ENCODE data around the gene ENPP4.

DNA sequence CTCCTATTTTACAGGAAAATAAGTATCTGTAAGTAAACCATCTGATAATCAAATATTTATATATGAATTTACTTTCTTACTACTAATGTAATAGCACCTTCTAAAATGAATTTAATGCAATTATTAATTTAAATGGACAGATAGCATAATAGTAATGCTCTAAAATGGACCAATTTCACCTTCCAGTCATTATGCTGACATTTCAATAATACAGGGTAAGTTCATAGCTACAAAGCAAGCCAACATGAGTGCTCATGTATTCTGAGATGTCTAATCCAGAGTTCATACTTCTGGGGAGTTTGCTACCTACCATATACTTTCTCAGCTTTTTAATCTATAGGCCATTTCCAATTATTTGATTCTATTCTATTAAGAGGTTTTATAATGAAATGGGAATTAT lies 29.4 kb downstream of the ENPP4 start:
- TF ChIP-seq, protein P1, sequence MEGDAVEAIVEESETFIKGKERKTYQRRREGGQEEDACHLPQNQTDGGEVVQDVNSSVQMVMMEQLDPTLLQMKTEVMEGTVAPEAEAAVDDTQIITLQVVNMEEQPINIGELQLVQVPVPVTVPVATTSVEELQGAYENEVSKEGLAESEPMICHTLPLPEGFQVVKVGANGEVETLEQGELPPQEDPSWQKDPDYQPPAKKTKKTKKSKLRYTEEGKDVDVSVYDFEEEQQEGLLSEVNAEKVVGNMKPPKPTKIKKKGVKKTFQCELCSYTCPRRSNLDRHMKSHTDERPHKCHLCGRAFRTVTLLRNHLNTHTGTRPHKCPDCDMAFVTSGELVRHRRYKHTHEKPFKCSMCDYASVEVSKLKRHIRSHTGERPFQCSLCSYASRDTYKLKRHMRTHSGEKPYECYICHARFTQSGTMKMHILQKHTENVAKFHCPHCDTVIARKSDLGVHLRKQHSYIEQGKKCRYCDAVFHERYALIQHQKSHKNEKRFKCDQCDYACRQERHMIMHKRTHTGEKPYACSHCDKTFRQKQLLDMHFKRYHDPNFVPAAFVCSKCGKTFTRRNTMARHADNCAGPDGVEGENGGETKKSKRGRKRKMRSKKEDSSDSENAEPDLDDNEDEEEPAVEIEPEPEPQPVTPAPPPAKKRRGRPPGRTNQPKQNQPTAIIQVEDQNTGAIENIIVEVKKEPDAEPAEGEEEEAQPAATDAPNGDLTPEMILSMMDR (conservative IDR thresholded peaks at IDR 0.05; ENCODE audit: low read length): no peak
- no peak for TF ChIP-seq EZH2phosphoT487 (IDR thresholded peaks at IDR 0.05; ENCODE audit: borderline replicate concordance, low read depth, low read length)
